Stimulated activated CD8-positive, alpha-beta memory T cell treated with anti-CD3 and anti-CD28 coated beads, Interleukin-15, amount 100 ng/mL, for 4 hours (primary cell): ENCODE data around the gene HK2.
"Not testable (repeated sequence)": the region's sequence is repeated elsewhere in the genome, so short reads cannot be mapped to it uniquely, and the experiment has no call there.

ENCODE experiments used
- DNase-seq, 2 donors: peaks; one replicate each; pipeline ENCODE4 v3.0.0-alpha.2; 2020; ENCODE audit warnings: low read depth in 2 of 2

Gene HK2

DNA sequence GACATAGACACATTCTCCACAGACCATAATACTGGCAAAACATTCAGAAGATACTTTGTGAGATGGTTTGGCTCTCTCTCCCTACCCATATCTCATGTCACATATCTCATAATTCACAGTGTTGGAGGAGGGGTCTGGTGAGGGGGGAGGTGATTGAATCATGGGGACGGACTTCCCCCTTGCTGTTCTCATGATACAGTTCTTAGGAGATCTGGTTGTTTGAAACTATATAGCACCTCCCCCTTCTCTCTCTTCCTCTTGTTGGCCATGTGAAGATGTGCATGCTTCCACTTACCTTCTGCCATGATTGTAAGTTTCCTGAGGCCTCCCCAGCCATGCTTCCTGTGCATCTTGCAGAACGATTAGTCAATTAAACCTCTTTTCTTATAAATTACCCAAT is 61.1 kb downstream of the HK2 start:
- DNase-seq: no peak

DNA sequence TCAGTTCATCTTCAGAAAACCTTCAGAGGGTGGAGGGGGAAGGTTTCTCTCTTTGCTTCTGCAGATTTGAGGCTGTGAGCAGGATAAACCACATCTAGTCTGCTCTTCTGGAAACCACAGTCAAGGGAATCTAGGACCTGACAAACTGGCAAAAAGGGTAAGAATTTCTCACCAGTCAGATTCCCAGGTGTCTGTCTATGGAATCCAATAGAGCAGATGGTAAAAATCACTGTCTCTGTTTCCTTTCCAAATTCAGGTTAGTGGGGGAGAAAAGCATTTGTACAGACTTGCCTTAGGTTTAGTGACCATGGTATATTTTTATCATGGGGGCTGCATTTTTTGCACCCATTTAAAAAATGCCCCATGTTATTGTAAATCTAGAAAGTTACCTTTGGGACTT is 62.3 kb downstream of the HK2 start:
- DNase-seq: no peak

DNA sequence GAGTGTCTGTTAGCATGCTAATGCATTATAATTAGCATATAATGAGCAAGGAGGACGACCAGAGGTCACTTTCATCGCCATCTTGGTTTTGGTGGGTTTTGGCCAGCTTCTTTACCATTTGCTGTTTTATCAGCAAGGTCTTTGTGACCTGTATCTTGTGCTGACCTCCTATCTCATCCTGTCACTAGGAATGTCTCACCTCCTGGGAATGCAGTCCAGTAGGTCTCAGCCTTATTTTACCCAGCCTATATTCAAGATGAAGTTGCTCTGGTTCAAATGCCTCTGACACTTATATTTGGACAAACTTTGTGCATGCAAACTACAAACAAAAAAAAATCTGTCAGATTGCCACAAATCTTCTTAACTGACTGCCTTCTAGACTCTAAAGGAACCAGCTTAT is 66.3 kb downstream of the HK2 start:
- not testable (repeated sequence) for DNase-seq

DNA sequence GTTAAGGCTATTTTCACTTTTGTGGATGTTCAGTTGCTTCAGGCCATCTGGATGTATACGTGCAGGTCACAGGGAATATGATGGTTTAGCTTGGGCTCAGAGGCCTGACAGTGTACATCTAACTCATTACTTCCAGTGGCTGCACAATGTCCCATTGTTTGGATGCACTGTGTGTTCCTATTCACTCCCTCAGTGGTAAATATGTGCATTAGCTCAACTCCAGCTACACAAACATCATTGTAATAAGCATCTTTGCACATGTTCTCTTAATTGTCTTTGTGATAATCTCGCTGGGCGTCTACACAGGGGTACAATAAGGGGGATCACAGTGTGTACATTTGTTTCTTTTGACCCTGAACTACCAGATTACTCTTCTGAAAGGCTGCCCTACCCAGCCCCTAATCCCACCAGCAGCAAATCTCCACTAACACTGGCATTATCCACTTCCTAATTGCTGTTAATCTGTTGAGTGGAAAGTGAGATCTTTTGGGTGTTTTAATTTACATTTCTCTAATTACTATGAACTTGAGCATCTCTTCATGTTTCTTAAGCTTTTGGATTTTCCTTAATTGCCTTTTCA is 68.4 kb downstream of the HK2 start:
- no peak for DNase-seq

DNA sequence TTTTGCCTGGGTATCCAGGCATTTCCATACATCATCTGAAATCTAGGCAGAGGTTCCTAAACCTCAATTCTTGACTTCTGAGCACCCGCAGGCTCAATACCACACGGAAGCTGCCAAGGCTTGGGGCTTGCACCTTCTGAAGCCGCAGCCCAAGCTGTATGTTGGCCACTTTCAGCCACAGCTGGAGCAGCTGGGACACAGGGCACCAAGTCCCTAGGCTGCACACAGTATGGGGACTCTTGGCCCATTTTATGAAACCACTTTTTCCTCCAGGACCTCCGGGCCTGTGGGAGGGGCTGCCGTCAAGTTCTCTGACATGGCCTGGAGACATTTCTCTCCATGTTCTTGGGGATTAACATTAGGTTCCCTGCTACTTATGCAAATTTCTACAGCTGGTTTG is 72.5 kb downstream of the HK2 start:
- DNase-seq: no peak

DNA sequence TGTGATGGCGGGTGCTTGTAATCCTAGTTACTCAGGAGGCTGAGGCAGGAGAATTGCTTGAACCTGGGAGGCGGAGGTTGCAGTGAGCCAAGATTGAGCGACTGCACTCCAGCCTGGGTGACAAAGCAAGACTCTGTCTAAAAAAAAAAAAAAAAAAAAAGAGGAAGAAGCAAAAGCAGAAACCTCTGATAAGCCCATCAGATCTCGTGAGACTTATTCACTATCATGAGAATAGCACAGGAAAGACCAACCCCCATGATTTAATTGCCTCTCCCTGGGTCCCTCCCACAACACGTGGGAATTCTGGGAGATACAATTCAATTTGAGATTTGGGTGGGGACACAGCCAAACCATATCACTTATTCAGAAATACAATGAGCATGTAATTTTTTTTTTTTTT is 73.6 kb downstream of the HK2 start:
- DNase-seq: not testable (repeated sequence)

DNA sequence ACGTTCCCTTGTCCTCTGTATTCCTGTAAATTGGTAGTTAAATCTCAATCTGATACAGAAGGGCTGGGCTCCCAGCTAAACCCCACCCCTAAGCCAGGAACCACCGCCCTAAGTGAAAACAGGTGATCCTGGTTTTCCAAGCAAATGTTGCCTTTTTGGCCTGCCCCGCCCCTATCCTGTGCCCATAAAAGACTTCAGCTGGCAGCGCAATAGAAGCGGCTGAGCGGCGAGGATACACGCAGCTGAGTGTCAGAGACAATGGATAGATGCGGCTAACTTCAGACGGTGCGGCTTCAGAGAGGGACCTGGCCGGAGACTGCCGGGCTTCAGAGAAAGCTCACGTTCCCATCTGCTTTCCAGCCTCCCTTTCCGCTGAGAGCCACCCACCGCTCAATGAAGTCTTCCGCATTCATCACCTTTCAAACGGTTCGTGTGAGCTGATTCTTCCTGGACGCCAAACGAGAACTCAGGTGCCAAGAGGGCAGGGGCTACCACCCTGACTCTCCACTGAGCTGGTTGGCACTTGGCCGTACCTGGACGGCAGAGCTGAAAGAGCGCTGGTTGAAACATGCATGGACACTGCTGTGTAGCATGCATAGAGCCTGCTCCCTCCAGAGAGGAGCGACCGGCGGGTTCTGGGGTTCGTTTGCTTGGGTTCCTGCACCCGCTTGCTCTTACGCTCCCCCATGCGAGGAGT is 75.0 kb downstream of the HK2 start:
- no peak for DNase-seq

DNA sequence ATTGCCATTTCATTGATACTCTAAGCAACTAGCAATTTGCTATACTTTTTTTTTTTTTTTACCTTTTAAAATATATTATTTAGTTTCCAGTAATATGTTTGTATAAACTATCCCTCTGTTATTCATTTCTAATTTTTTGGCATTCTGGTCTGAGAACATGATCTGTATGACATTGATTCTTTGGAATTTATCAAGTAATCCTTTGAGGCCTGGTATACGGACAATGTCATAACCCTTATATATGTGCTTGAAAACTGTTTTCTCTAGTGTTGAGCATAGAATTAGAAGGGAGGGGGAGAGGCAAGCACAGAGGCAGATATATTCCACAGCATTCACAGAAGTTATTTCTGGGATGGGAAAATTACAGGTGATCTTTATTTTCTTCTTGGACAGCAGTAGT is 76.3 kb downstream of the HK2 start:
- no peak for DNase-seq

DNA sequence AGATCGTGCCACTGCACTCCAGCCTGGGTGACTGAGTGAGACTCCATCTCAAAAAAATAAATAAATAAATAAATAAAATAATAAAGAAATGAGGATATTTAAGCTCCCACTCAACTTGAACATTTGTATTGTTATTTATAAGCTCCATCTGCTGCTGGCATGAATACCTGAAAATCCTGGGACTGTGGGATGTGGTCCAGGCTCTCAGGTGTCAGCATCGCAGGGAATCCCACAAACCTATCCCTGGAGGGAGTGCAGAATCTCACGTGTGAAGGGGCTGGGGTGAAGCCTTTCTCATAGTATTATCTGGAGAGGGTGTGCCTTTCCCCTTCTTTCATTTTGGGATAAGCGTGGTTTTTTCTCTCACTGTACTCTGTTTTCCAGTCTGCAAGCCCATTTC is 77.1 kb downstream of the HK2 start:
- DNase-seq: no peak

DNA sequence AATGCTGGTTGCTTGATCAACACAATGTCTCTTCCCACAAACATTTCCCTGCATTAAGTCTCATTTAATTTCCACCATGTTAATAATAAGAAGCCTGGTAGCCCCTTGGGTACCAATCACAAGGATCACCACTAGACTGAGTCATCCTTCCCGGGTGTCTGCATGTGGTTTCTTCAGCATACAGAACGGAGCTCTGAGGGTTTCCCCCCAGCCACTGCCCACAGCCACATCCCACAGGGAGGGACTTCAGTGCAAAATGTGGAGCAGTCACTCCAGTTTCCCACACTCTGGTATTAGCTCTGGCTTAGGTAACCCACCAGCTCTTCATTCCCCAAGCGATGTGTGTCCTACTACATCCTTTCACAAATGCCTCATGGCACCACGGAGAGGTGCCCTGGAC is 81.8 kb downstream of the HK2 start:
- no peak for DNase-seq

DNA sequence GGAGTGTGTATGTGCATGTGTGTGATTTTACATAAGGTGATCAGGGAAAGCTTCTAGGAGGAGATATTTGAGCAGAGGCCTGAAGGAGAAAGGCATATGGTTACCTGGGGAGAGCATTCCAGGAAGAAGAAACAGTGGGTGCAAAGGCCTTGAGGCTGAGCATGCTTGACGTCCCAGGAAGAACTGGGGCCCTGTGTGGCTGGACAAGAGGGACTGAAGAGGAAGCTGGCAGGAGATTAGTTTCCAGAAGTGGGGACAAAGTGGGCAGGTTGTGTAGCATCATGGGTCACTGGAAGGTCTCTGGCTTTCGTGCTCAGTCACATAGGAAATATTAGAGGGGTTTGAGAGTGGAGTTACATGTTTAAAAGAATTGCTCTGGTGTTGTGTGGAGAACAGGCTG is 82.5 kb downstream of the HK2 start:
- no peak for DNase-seq

DNA sequence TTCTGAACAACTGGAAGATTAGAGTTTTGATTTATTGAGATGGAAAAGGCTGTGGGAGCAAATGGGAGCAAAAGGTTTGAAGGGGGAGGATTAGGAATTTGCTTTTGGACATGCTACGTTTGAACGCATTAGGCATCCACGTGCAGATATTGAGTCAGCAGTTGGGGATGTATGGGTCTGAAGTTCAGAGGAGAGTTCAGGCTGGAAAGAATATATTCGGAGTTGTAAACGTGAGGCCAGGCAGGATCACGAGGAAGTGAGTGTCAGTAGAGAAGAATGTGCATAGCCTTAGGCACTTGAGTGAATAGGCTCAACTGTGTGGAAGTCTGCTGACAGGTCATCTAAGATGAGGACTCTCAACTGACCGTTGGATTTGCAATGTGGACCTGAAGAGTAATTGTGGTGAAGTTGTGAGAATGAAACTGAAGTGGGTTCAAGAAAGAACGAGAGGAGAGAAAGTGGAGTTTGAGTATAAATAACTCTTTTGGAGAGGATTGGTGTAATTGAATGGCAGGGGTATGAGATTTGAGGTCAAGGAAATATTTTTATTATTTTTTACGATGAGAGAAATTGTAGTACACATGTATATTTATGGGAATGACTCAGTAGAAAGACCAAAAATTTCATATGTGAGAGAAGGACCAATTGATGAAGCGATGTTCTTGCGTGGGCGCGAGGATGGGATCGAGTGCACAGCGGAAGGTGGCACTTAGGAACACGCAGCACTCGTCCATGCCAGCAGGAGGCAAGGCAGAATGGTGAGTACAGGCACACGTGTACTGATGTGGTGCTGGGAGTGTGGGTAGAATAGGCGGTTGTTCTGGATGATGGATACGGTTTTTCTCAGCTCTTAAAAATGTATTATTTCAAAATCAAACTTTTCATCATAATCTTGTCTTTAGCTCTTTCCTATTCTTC is 84.0 kb downstream of the HK2 start:
- DNase-seq: no peak

DNA sequence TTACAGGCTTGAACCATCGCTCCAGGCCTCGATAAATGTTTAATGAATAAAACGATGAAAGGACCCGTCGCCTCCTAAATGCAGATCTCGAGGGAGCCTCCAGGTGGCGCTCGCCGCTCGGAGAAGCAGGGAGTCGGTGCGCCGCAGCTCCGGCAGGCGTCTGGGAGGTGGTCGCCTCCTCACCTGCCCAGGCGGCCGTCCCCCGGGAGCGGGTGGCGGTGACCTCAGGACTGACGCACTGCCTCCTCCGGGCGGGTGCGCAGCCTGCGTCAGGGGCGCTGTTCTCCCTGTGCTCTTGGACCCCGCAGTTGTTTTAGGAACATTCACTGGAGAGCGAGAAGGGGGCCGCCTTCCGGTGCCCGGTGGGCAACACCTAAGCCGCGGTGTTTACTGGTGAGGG is 85.9 kb downstream of the HK2 start:
- peak; percentile 31 to 39 for DNase-seq

DNA sequence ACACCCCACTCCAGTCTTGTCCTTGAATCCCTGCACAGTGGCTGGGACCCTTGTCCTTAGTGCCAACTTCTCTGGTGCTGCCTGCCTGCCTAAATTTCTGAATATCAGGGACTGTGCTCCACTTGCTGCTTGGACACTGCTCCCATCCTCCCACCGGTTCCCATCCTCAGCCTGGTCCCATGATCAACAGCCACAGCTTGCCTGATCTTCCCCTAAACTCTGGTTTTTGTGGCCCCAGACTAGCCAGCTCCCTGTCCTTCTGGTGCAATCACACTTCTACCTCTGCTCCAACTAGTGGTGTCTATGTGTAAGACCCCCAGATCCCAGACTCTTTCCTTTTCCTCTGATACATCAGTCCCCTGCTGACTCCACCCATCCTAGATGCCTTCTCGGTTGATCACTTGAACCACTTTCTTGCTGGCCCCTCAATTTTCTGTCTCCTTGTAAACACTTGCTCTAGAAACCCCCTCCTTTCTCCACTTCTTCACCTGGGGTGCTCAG is 87.4 kb downstream of the HK2 start:
- no peak for DNase-seq

DNA sequence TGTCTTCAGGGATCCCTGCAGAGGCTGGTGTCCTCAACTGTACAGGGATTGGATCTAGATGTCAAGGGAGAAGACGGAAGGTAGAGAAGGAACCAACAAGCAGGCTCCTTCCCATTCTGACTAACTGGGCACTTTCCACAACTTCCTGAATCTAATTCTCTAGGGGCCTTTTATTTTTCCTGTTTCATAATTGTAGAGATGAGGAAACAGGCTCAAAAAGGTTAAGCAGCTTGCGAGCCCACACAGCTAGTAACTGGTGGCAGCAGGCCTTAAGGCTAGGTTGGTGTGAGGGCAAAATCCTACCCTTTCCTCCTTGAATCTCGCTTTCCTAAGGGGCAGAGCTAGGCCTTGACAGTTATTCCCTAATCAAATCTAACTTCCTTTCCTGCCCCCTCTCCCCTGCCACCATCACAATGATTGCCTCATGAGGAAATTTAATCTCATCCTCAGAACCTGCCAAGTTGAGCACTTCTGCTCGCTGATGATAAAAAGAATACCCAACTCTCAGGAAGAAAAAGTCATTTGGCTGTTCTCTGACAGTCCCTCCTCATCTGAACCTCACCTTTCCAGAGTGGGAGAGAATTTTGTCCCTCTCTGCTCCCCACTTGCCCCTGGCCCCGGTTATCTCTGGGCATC is 88.8 kb downstream of the HK2 start:
- no peak for DNase-seq

DNA sequence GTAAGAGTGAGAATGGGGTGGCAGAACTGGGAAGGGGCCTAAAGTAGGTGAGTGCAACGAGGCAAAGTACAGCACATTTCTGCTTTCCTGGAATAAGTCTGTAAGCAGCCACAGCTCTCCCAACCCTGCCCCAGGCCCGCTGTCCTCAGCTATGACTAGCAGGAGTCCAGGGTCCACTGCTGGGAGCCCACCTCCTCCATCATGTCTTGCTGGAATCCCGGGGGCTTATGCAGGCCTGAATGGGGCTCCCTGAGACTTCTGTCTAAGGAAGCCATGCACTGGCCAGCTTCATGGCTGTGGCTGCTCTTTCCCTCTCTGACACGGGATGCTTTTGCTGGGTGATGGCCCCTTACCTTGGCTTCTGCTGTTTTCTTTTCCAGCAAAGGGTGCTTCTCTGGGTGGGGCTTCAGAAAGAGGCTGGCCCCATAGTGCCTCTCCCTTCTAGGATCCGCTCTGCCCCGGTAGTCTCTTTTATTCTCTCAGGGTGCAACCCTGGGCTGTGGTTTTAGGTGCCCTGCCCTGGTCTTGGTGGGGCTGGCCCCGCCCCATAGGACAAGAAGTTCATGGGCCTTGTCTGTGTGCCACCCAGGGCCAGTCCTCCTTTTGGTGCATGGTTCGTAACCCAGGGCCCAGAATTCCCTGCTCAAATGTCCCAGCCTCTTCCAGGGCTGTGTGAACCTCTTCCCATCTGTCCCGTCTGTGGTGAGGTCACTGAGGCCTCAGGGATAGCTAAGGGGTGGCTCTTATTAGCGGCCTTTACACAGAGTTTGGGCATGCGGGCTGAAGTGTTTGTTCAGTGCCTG is 90.7 kb downstream of the HK2 start:
- no peak for DNase-seq

DNA sequence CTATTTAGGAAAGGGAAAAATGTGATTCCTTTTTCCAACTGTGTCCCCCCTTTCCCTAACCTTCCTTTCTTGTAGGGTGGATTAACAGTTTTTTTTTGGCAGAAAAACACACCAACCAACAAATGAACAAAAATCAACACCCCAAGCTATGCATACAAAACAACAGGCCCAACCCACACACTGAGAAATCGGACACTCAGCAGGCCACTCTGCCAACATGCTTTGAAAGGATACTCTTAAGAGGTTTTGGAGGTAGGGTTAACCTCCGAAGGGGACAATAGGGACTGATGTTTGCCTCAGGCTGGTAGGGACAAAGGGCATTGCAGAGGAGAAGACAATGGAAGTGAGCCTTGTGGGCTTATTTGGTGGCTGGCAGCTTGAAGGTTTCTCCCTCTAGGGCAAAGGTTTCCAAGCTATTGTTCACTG is 91.4 kb downstream of the HK2 start:
- no peak for DNase-seq

DNA sequence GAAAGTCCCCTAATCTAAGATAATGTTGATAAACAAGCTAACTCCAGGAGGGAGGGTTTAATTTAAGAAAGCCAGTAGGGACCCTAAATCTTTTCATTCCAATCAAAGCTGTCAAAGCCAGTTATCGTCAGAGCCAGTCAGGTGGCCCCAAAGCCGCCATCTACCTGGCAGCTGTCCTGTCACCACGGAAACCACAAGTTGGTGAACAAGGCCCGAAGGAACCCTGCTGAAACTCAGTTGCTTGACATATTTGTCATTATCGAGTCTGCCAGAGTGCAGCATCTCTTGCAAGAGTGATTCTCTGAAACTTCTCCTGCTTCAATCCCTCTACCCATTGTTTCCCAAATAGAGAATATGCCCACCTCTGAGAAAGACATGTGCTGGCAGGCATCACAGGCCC is 93.7 kb downstream of the HK2 start:
- no peak for DNase-seq

DNA sequence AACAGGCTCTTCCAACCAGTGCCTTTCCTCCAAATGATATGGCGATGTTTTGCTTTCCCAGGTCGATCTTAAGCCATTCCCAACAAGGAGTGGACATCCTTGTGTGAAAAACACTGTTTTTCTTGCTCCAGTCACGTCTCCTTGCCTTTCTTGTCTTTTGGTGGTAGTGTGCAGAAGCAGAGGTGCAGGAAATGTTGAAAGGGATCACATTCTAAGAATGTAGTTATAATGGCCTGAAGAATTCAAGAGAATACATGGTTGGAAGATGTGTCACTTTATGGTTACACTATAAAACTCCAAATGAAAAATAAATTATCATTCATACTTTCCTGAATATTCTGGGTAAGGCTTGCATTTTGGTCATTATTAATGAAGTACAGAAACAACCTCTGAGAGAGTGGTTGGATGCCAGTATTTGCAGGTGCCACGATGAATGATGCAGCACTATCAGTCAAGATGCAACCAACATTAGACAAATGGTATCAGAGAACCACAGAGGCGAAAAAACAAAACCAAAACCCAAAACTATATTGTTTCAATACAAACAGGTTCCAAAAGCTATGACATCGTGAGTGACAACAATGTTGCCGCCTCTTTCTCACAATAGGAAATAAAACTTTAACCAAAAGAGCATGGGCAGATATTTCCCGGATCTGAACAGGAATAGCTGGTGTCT is 97.0 kb downstream of the HK2 start:
- no peak for DNase-seq

DNA sequence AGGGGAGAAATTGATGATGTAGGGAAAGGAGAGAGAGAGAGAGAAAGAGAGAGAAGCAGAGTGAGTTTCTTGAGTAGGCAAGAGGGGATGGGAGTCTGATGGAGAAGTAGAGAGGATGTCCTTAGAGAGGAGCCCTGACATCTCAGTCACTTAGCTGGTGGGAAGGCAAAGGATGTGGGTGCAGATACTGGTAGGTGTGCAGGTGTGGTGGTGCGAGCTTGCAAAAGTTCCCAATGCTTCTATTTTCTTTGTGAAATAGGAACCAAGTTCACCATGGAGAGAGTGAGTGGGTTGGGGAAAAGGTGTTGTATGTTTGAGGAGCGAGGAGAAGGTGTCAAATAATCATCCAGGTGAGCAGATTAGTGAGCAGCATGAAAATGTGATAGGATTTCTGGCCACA is 98.0 kb downstream of the HK2 start:
- DNase-seq: no peak

DNA sequence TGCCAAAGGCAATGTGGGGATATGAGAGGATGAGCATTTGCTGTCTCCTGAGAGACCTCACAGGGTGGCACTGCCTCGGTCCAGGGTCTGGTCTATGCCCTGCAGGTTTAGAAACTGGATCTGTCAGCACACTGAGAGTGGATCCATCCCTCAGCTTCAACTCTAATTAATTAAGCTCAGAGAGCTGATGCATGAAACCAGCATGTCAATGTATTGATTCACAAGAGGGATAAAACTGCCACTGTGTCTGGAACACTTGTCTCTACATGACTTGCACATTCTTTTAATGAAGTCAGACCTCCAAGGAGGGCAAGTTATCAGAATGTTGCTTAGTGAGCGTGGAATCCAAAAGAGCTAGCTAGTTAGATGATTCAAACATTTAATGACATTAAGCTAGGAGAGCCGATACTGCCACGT is 102.1 kb downstream of the HK2 start:
- no peak for DNase-seq
